CD14-positive monocyte (primary cell): ENCODE measurements around the gene ZNRF2. TPM values are rescaled to one million over a fixed set of nuclear protein-coding genes. Genes with fewer than 3 reads are reported as not detected.

Experiments used
- DNase-seq, 3 donors: peaks; one replicate each; pipeline ENCODE4 v3.0.0-alpha.2; 2011 to 2022
- H2AFZ ChIP-seq: 2 replicates; pipeline ENCODE4 v1.6.0; 2012; ENCODE audit warnings: mild to moderate bottlenecking, low read depth, low read length, inconsistent platforms; ENCODE audit not compliant: insufficient read depth, poor library complexity, severe bottlenecking
- H3K27ac ChIP-seq, 2 donors: 1 replicate in 1 of 2; 2 replicates in 1 of 2; pipeline ENCODE4 v1.5.1; 2012 to 2013; ENCODE audit warnings: low read length in 2 of 2, control low read depth in 1 of 2, inconsistent platforms in 1 of 2, low read depth in 1 of 2, mild to moderate bottlenecking in 1 of 2
- H3K27me3 ChIP-seq, 2 donors: one replicate each; pipeline versions ENCODE4 v1.6.0 to v1.6.1; 2011 to 2013; ENCODE audit warnings: low read length in 2 of 2; ENCODE audit not compliant: control insufficient read depth in 2 of 2, insufficient read depth in 2 of 2
- H3K36me3 ChIP-seq, 2 donors: replicated peaks in 1 of 2; 1 replicate in 1 of 2; 2 replicates in 1 of 2; pipeline versions ENCODE4 v1.5.1 to v1.6.1; 2012 to 2013; ENCODE audit warnings: low read length in 2 of 2, control low read depth in 1 of 2, inconsistent platforms in 1 of 2, mild to moderate bottlenecking in 1 of 2; ENCODE audit not compliant: insufficient read depth in 2 of 2, control insufficient read depth in 1 of 2
- H3K4me1 ChIP-seq, 2 donors: 1 replicate in 1 of 2; 2 replicates in 1 of 2; pipeline versions ENCODE4 v1.5.1 to v1.6.1; 2012 to 2013; ENCODE audit warnings: low read length in 2 of 2, control low read depth in 1 of 2, inconsistent platforms in 1 of 2, mild to moderate bottlenecking in 1 of 2, moderate library complexity in 1 of 2; ENCODE audit not compliant: insufficient read depth in 2 of 2, control insufficient read depth in 1 of 2
- H3K4me2 ChIP-seq: replicated peaks from 2 replicates; pipeline ENCODE3; 2012; ENCODE audit warnings: low read length, moderate library complexity, mild to moderate bottlenecking; ENCODE audit not compliant: poor library complexity, severe bottlenecking; ENCODE audit errors: extremely low read depth
- H3K4me3 ChIP-seq, 3 experiments: fragments of 200-600 bp in 1 of 3; sonication (generic) in 1 of 3; replicated peaks in 1 of 3; 1 replicate in 2 of 3; 2 replicates in 1 of 3; pipeline ENCODE4 v1.5.1; 2011 to 2013; ENCODE audit warnings: low read length in 3 of 3, mild to moderate bottlenecking in 3 of 3, control low read depth in 2 of 3, low read depth in 2 of 3, inconsistent platforms in 1 of 3, moderate library complexity in 1 of 3
- H3K79me2 ChIP-seq: 2 replicates; pipeline ENCODE4 v1.6.0; 2012; ENCODE audit warnings: mild to moderate bottlenecking, control low read depth, inconsistent platforms, low read length, moderate library complexity; ENCODE audit not compliant: insufficient read depth
- H3K9ac ChIP-seq: 2 replicates; pipeline ENCODE4 v1.6.0; 2017; ENCODE audit warnings: low read length, mild to moderate bottlenecking; ENCODE audit not compliant: insufficient read depth, poor library complexity, severe bottlenecking
- H3K9me3 ChIP-seq, 2 donors: replicated peaks in 1 of 2; 1 replicate in 1 of 2; 2 replicates in 1 of 2; pipeline versions ENCODE4 v1.5.1 to v1.6.1; 2012 to 2013; ENCODE audit warnings: low read length in 2 of 2, control low read depth in 1 of 2; ENCODE audit not compliant: control insufficient read depth in 1 of 2, insufficient read depth in 1 of 2
- H4K20me1 ChIP-seq: 2 replicates; pipeline ENCODE4 v1.6.0; 2012; ENCODE audit warnings: mild to moderate bottlenecking, low read length, control low read depth, moderate library complexity; ENCODE audit not compliant: insufficient read depth
- H3K27ac Mint-ChIP-seq, 7 donors: one replicate each; pipeline ENCODE4 v1.8.0; 2020; ENCODE audit warnings: mild to moderate bottlenecking in 7 of 7, mixed read lengths in 7 of 7, moderate library complexity in 6 of 7, inconsistent platforms in 2 of 7
- H3K27me3 Mint-ChIP-seq, 3 donors: one replicate each; pipeline ENCODE4 v1.8.0; 2021 to 2022; ENCODE audit warnings: low read depth in 3 of 3, mild to moderate bottlenecking in 3 of 3, mixed read lengths in 3 of 3, moderate library complexity in 3 of 3, inconsistent platforms in 1 of 3
- H3K36me3 Mint-ChIP-seq, 2 donors: one replicate each; pipeline ENCODE4 v1.8.0; 2020; ENCODE audit warnings: mixed read lengths in 2 of 2, inconsistent platforms in 1 of 2, mild to moderate bottlenecking in 1 of 2
- H3K4me1 Mint-ChIP-seq: one replicate; pipeline ENCODE4 v1.8.0; 2020; ENCODE audit warnings: mild to moderate bottlenecking, mixed read lengths
- H3K4me3 Mint-ChIP-seq, 2 donors: one replicate each; pipeline ENCODE4 v1.8.0; 2020; ENCODE audit warnings: mild to moderate bottlenecking in 2 of 2, mixed read lengths in 2 of 2, moderate library complexity in 1 of 2
- H3K9me3 Mint-ChIP-seq, 7 donors: one replicate each; pipeline ENCODE4 v1.8.0; 2020 to 2022; ENCODE audit warnings: mixed read lengths in 7 of 7, mild to moderate bottlenecking in 6 of 7, moderate library complexity in 6 of 7, inconsistent platforms in 2 of 7
- WGBS: methylation state at CpG from one replicate; pipeline ENCODE4 v1.1.5; 2013; ENCODE audit warnings: missing lambda C conversion rate; ENCODE audit not compliant: insufficient coverage; 5-methylcytosine and 5-hydroxymethylcytosine counted together
- intact Hi-C, 2 donors: fragments of 100-400 bp; cut with micrococcal nuclease; formaldehyde crosslinking; loops; one replicate each; pipeline versions ENCODE4 v1.15.0 to v1.15.1; 2023
- polyA plus RNA-seq, 3 donors: library from polyadenylated mRNA; depleted of rRNA in 1 of 3; unstranded in 2 of 3; stranded (reverse) in 1 of 3; fragments of 300-500 nt in 2 of 3; fragments of >200 nt in 1 of 3; fragmentation: Illumina TruSeq in 2 of 3; gene quantifications; 1 replicate in 2 of 3; 2 replicates in 1 of 3; pipeline ENCODE4 v1.2.3, GENCODE V29; 2012 to 2021
- TF ChIP-seq, protein P1 (sequence below): fragments of 200-600 bp; IDR thresholded peaks from one replicate; pipeline ENCODE4 v1.8.0; 2022; ENCODE audit warnings: antibody characterized with exemption, mild to moderate bottlenecking

Gene ZNRF2
- polyA plus RNA-seq, 3 donors: 1.9 to 9.5 (median 5.7) TPM

- no peak overlapping the region for H2AFZ ChIP-seq
- no peaks in the 10 kb centered on the region for H3K9me3 ChIP-seq
- Mint-ChIP-seq H3K4me3 (no peak overlapping the region), H3K4me1 (peaks cover 55% of the 10 kb centered on the region), H3K36me3 (peaks cover 0 to 2% of the 10 kb centered on the region in 2 donors), H3K9me3 (peaks cover 0 to 3% (median 2%) of the 10 kb centered on the region in 7 donors), H3K27me3 (no peaks in the 10 kb centered on the region), H3K27ac (peak overlapping the region in 1 of 7 donors; percentile 17)
- H3K27me3 ChIP-seq: no peaks in the 10 kb centered on the region
- H3K4me1 ChIP-seq: peaks cover 16 to 23% of the 10 kb centered on the region in 2 donors
- no peak overlapping the region for H3K27ac ChIP-seq
- no peak overlapping the region for H3K9ac ChIP-seq
- DNase-seq: no peak
- no peaks in the 10 kb centered on the region for H3K36me3 ChIP-seq
- H3K4me2 ChIP-seq: no peak overlapping the region
- intact Hi-C loops: no loop called here
- no peak overlapping the region for H3K4me3 ChIP-seq
- TF ChIP-seq, protein P1, sequence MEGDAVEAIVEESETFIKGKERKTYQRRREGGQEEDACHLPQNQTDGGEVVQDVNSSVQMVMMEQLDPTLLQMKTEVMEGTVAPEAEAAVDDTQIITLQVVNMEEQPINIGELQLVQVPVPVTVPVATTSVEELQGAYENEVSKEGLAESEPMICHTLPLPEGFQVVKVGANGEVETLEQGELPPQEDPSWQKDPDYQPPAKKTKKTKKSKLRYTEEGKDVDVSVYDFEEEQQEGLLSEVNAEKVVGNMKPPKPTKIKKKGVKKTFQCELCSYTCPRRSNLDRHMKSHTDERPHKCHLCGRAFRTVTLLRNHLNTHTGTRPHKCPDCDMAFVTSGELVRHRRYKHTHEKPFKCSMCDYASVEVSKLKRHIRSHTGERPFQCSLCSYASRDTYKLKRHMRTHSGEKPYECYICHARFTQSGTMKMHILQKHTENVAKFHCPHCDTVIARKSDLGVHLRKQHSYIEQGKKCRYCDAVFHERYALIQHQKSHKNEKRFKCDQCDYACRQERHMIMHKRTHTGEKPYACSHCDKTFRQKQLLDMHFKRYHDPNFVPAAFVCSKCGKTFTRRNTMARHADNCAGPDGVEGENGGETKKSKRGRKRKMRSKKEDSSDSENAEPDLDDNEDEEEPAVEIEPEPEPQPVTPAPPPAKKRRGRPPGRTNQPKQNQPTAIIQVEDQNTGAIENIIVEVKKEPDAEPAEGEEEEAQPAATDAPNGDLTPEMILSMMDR: no peak
- H4K20me1 ChIP-seq: peaks cover 100% of the 10 kb centered on the region
- H3K79me2 ChIP-seq: peaks cover 100% of the 10 kb centered on the region
- WGBS: no CpG with 5 or more reads among the region's 5 CpGs
Measured at GRCh38 chr7:30313793-30314192, 29.4 kb downstream of the ZNRF2 start.

DNA sequence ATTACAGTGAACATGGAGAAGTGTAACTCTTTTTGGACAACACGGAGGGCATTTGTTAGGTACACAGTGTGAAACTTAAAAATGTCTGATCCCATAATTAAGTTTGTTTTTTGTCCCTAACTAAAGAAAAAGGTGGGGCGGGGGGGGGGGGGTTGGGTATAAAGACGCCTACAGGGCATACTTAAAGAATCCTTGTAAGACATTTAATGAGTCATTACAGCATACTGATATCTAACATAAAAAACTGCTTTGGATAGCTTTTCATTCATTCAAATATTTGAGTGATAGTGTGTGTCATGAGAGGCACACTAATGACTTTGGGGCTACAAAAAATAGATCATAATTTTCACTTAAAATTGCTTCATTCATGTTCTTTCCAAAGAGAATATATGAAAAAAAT lies 31.2 kb downstream of the ZNRF2 start:
- Mint-ChIP-seq H3K36me3 (peaks cover 0 to 2% of the 10 kb centered on the region in 2 donors), H3K27me3 (no peaks in the 10 kb centered on the region), H3K9me3 (peaks cover 0 to 5% (median 2%) of the 10 kb centered on the region in 7 donors), H3K4me1 (peaks cover 58% of the 10 kb centered on the region), H3K4me3 (no peak overlapping the region), H3K27ac (no peak overlapping the region)
- Histone ChIP-seq H2AFZ (no peak overlapping the region), H3K36me3 (no peaks in the 10 kb centered on the region), H3K27me3 (no peaks in the 10 kb centered on the region), H3K9me3 (no peaks in the 10 kb centered on the region), H4K20me1 (peaks cover 90% of the 10 kb centered on the region), H3K9ac (no peak overlapping the region), H3K4me1 (peaks cover 18 to 35% of the 10 kb centered on the region in 2 donors), H3K4me3 (no peak overlapping the region), H3K79me2 (peaks cover 100% of the 10 kb centered on the region), H3K4me2 (no peak overlapping the region), H3K27ac (no peak overlapping the region)
- intact Hi-C loops: no loop called here
- DNase-seq: no peak
- WGBS: no CpG with 5 or more reads among the region's 3 CpGs
- TF ChIP-seq, protein P1: no peak
